Stimulated activated naive B cell treated with anti-CD40 and anti-IgM and Interleukin-4, amounts not matched to agents 10 μg/mL and 1 μg/mL and 100 μg/mL, for 72 hours (primary cell): ENCODE data around the gene LIMS1.

Experiments used
- ATAC-seq, 2 donors: fragments of 150-1000 bp; cut with Tn5 transposase; replicated peaks; 2 replicates each; pipeline ENCODE4 v1.10.0; 2021; ENCODE audit warnings: moderate library complexity in 1 of 2
- DNase-seq: peaks from one replicate; pipeline ENCODE4 v3.0.0; 2021
- H3K27ac Mint-ChIP-seq: one replicate; pipeline ENCODE4 v1.8.0; 2022; ENCODE audit warnings: mild to moderate bottlenecking, mixed read lengths
- H3K27me3 Mint-ChIP-seq, 2 donors: one replicate each; pipeline ENCODE4 v1.8.0; 2022; ENCODE audit warnings: mixed read lengths in 2 of 2
- H3K36me3 Mint-ChIP-seq, 2 donors: one replicate each; pipeline ENCODE4 v1.8.0; 2022; ENCODE audit warnings: mixed read lengths in 2 of 2, mild to moderate bottlenecking in 1 of 2
- H3K4me1 Mint-ChIP-seq, 2 donors: one replicate each; pipeline ENCODE4 v1.8.0; 2022; ENCODE audit warnings: mixed read lengths in 2 of 2, mild to moderate bottlenecking in 1 of 2
- H3K4me3 Mint-ChIP-seq, 2 donors: one replicate each; pipeline ENCODE4 v1.8.0; 2022; ENCODE audit warnings: mild to moderate bottlenecking in 2 of 2, mixed read lengths in 2 of 2, moderate library complexity in 1 of 2
- H3K9me3 Mint-ChIP-seq, 2 donors: one replicate each; pipeline ENCODE4 v1.8.0; 2022; ENCODE audit warnings: mixed read lengths in 2 of 2, mild to moderate bottlenecking in 1 of 2

Gene LIMS1

DNA sequence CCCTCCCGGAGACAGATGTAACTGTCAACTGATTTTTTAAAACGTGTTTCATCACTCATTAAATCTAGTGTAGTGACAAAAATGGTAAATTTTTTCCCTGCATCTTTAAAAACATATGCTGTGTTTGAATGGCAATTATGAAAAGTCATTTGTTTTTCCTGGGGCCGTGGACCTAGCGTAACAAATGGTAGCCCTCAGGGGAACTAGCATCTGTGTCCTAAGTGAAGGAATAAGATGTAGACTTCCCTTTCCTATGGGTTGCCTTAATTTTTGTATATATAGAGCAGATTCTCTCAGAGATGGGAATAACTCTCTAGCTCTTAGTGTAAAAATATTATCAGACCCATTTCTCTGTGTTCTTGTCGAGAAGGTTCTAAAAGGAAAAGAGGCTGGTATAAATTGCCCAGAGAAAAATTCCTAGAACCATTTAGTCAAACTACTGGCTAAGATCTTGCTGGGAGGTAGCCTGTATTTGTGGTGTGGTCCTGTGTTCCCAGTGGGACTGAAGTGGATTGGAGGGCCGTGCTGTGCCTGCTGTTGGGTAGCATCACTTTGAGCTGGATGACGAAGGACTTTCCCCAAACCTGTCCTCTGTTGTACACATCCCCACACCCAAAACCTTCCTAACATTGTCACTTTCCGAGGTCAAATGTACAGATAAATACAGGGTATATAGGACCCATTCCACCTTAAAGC lies 85.8 kb downstream of the LIMS1 start:
- H3K9me3 Mint-ChIP-seq, result no peaks in the 10 kb centered on the region
- peaks cover 38 to 64% of the 10 kb centered on the region in 2 donors for H3K4me1 Mint-ChIP-seq

DNA sequence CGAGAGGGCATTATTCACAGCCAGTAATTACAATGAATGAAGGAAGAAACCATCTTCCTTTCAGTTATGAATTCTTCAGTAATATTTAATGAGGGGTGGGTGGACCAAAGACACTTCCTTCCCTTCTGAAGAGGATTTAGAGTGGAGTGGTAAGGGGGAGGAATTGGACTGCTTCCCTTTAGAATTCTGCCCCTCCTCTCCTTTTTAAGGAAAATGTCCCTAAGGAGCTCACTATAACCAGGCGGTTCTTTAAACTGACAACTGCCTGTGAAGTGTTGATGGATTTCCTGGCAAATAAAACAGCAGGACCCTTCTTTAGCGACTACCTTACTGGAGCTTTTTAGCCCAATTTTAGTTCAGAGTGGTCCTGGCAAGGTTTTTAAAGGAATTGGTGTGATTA lies 86.4 kb downstream of the LIMS1 start:
- no peaks in the 10 kb centered on the region for H3K9me3 Mint-ChIP-seq

More for the DNA sequence above, 85.8 kb downstream of the LIMS1 start:
- no peak for DNase-seq
- Mint-ChIP-seq H3K27me3 (no peaks in the 10 kb centered on the region), H3K27ac (peak overlapping the region; percentile 14), H3K4me3 (peak overlapping the region; percentile 23 to 26), H3K36me3 (peaks cover 9 to 10% of the 10 kb centered on the region in 2 donors)
- ATAC-seq, result no peak

DNA sequence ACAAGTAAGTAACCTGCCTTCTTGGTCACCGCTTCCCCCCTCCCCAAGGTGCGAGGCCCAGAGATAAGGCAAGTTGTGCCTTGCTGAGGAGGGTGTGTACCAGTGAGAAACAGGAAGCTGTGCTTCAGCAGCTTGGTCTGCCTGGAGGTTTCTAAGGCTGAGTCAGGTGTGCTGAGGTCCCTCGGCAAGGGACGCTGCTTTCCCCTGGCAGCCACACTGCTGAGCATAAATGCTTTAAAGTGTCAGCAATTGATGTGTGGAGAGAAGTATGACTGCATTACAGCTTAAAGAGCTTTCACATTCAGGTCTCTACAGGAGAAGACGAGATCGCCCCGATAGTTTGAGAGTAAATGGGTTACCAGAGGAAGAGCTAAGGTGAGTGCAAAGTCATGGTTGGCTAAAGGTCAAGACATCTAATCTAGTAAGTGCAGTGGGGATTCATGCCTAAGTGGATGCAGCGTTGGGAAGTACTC lies 86.9 kb downstream of the LIMS1 start:
- Mint-ChIP-seq H3K27ac (peak overlapping the region; percentile 73), H3K4me1 (peaks cover 31 to 55% of the 10 kb centered on the region in 2 donors), H3K27me3 (no peaks in the 10 kb centered on the region), H3K36me3 (peaks cover 3 to 4% of the 10 kb centered on the region in 2 donors), H3K9me3 (no peaks in the 10 kb centered on the region), H3K4me3 (peak overlapping the region; percentile 79 to 83)
- DNase-seq, result peak; percentile 62
- peak; percentile 99 to 100 for ATAC-seq

More for the DNA sequence above, 86.4 kb downstream of the LIMS1 start:
- Mint-ChIP-seq H3K27me3 (no peaks in the 10 kb centered on the region), H3K27ac (peak overlapping the region; percentile 39), H3K4me3 (peak overlapping the region in 1 of 2 donors; percentile 23), H3K36me3 (peaks cover 7% of the 10 kb centered on the region in 2 donors), H3K4me1 (peaks cover 34 to 59% of the 10 kb centered on the region in 2 donors)
- no peak for DNase-seq
- ATAC-seq, result peak in 1 of 2 donors; percentile 1

- H3K4me3 Mint-ChIP-seq, result no peak overlapping the region
- ATAC-seq (no peak), DNase-seq (no peak)
- no peaks in the 10 kb centered on the region for H3K9me3 Mint-ChIP-seq
- H3K4me1 Mint-ChIP-seq, result peaks cover 25 to 49% of the 10 kb centered on the region in 2 donors
- H3K36me3 Mint-ChIP-seq, result peaks cover 0 to 3% of the 10 kb centered on the region in 2 donors
- no peak overlapping the region for H3K27ac Mint-ChIP-seq
- no peaks in the 10 kb centered on the region for H3K27me3 Mint-ChIP-seq
Measured at GRCh38 chr2:108621687-108622681, 87.7 kb downstream of the LIMS1 start.

DNA sequence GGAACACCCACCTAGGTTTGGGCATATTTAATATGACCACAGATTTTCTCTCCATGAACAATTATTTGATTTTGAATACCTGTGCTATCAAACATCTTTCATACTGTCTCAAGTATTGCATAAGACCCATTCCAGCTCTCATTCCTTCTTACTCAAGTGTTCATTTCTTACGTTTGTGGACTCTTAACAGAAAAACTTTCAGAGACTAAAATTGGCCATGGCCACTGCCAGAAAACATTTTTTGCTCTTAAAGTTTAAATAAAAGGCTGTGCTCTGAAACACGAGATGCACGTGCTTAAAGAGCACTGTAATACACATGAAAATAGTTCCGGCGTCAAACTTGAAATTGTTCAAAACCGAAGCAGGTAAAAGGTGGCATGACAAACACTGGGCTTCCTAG lies 89.3 kb downstream of the LIMS1 start:
- Mint-ChIP-seq H3K4me3 (no peak overlapping the region), H3K4me1 (peaks cover 21 to 43% of the 10 kb centered on the region in 2 donors), H3K27ac (no peak overlapping the region), H3K27me3 (no peaks in the 10 kb centered on the region), H3K9me3 (no peaks in the 10 kb centered on the region), H3K36me3 (peaks cover 0 to 6% of the 10 kb centered on the region in 2 donors)
- DNase-seq, result no peak
- ATAC-seq, result no peak

GRCh38 chr2:108625186-108625827 lies 91.0 kb downstream of the LIMS1 start:
- no peak overlapping the region for H3K27ac Mint-ChIP-seq

DNA sequence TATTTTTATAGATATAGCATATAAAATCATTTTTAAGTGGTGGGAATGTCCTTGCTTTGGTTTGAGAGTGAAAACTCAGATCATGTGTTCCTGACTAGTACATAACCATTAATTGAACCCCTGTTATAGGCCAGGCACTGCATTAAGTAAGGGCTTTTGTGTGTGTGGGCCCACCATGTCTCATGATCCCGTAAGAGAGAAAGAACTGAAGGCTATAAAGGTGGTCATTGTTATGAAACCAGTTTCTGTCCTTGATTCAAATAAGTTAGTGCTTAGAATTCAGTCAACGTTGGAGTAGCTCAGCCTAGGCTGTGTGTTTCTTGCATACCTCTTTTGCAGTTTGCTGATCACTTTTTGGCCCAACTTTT lies 91.5 kb downstream of the LIMS1 start:
- no peaks in the 10 kb centered on the region for H3K9me3 Mint-ChIP-seq
- H3K27me3 Mint-ChIP-seq, result no peaks in the 10 kb centered on the region
- no peak for ATAC-seq
- H3K4me3 Mint-ChIP-seq, result no peak overlapping the region
- H3K4me1 Mint-ChIP-seq, result peaks cover 20 to 41% of the 10 kb centered on the region in 2 donors
- peak overlapping the region; percentile 37 for H3K27ac Mint-ChIP-seq
- DNase-seq, result no peak
- peaks cover 6 to 8% of the 10 kb centered on the region in 2 donors for H3K36me3 Mint-ChIP-seq

More at GRCh38 chr2:108625186-108625827, 91.0 kb downstream of the LIMS1 start:
- Mint-ChIP-seq H3K4me3 (no peak overlapping the region), H3K36me3 (peaks cover 6 to 8% of the 10 kb centered on the region in 2 donors), H3K4me1 (peaks cover 23 to 42% of the 10 kb centered on the region in 2 donors), H3K27me3 (no peaks in the 10 kb centered on the region), H3K9me3 (no peaks in the 10 kb centered on the region)
- ATAC-seq, result no peak
- DNase-seq, result no peak

GRCh38 chr2:108626995-108627394 lies 92.7 kb downstream of the LIMS1 start:
- no peak overlapping the region for H3K4me3 Mint-ChIP-seq
- H3K36me3 Mint-ChIP-seq, result peaks cover 6 to 8% of the 10 kb centered on the region in 2 donors
- peaks cover 21 to 41% of the 10 kb centered on the region in 2 donors for H3K4me1 Mint-ChIP-seq
- H3K9me3 Mint-ChIP-seq, result no peaks in the 10 kb centered on the region
- no peaks in the 10 kb centered on the region for H3K27me3 Mint-ChIP-seq
- DNase-seq, result no peak
- ATAC-seq, result no peak
- no peak overlapping the region for H3K27ac Mint-ChIP-seq

DNA sequence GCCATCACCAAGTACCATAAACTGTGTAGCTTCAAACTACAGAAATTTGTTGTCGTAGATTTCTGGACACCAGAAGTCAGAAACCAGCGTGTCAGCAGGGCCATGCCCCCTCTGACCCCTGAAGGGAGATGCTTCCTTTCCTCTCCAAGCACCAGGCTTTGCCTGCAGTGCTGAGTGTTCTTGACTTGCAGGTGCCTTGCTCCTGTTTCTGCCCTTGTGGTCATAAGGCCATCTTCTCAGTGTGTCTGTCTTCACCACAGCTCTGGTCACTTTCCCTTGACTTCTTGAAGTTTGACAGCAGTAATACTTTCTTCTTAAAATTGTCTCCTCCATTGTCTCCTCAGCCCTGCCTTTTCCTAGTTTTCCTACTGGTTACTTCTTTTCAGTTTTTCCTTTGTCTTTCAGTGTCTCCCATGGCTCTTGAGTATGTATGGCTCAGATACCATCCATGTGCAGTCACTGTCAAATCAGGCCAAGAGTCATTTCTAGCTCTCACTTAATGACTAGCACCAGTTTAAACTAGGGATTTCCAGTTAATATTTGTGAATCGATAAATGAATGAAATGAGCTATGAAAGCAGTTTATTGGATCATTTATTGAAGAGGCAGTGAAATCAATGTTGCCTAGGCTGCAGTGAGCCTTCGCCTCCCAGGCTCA lies 93.8 kb downstream of the LIMS1 start:
- peaks cover 26 to 51% of the 10 kb centered on the region in 2 donors for H3K4me1 Mint-ChIP-seq
- H3K36me3 Mint-ChIP-seq, result peaks cover 6 to 8% of the 10 kb centered on the region in 2 donors
- DNase-seq (no peak), ATAC-seq (no peak)
- no peak overlapping the region for H3K4me3 Mint-ChIP-seq
- no peak overlapping the region for H3K27ac Mint-ChIP-seq
- no peaks in the 10 kb centered on the region for H3K9me3 Mint-ChIP-seq
- H3K27me3 Mint-ChIP-seq, result no peaks in the 10 kb centered on the region

GRCh38 chr2:108628936-108629335 lies 94.7 kb downstream of the LIMS1 start:
- Mint-ChIP-seq H3K27me3 (no peaks in the 10 kb centered on the region), H3K36me3 (peaks cover 6 to 8% of the 10 kb centered on the region in 2 donors), H3K4me3 (no peak overlapping the region), H3K9me3 (no peaks in the 10 kb centered on the region), H3K4me1 (peaks cover 28 to 56% of the 10 kb centered on the region in 2 donors), H3K27ac (peak overlapping the region; percentile 76)
- ATAC-seq (no peak), DNase-seq (no peak)

DNA sequence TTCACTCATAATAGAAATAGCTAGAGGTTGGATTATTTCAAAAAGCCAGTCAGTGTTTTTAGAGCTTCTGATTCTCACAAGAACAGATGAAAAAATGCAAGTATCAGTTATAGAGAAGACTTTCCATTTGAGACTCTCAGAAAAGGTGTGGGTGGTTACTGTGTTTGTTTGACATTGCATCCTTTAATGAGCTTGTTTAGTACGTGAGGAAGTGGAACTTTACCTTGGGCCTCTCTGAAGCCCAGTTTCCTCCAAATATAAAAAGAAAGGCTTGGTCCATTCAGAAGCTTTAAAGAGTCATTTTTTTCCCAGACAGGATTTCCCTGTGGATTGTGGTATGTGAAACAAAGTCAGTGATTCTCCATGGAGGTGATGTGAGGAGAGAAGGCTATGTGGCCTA lies 95.1 kb downstream of the LIMS1 start:
- H3K4me3 Mint-ChIP-seq, result peak overlapping the region; percentile 25 to 46
- peak overlapping the region; percentile 76 for H3K27ac Mint-ChIP-seq

DNA sequence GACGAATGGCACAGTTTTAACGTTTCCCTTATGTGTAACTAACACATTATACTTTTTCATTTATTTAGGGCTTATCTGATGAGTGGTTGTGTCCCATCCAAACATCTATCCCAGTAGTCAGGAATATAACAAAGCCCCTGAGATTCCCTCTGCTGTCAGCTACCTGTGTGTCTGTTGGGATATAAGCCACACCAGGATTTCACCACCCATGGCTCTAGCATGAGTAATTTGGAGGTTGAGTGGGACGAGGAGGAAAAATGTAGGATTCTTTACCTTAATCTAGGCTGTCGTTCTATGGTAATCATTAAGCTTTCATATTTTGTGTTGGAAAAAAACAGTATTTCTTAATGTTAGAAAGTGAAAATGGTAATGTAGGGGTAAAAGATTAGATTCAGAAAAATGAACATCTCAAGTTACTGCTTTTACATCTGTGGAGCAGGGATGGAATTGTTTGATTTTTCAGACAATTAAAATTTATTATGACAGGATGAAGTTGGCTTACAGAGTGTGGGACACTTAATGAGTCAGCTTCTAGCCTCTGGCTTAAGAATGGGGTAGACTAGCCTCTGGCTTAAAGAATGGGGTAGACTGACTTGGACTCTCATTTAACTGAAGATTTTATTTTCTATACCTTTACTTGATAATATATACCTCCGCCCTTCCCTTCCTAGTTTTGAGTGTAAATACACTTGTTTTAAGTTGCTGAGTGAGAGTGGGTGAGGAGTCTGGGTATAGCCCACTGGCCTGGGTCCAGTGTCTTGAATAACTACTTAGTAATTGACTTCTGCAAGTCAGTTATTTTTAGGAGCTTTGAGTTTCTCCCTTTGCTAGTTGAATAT lies 96.5 kb downstream of the LIMS1 start:
- H3K27me3 Mint-ChIP-seq, result no peaks in the 10 kb centered on the region
- no peaks in the 10 kb centered on the region for H3K9me3 Mint-ChIP-seq
- H3K27ac Mint-ChIP-seq, result no peak overlapping the region
- DNase-seq (no peak), ATAC-seq (no peak)
- peaks cover 31 to 73% of the 10 kb centered on the region in 2 donors for H3K4me1 Mint-ChIP-seq
- peaks cover 9 to 12% of the 10 kb centered on the region in 2 donors for H3K36me3 Mint-ChIP-seq
- H3K4me3 Mint-ChIP-seq, result no peak overlapping the region

More for the DNA sequence above, 95.1 kb downstream of the LIMS1 start:
- peaks cover 28 to 61% of the 10 kb centered on the region in 2 donors for H3K4me1 Mint-ChIP-seq
- peaks cover 6 to 8% of the 10 kb centered on the region in 2 donors for H3K36me3 Mint-ChIP-seq
- peak; percentile 80 to 81 for ATAC-seq
- no peaks in the 10 kb centered on the region for H3K9me3 Mint-ChIP-seq
- H3K27me3 Mint-ChIP-seq, result no peaks in the 10 kb centered on the region
- DNase-seq, result no peak
